ENCODE measurements around the gene FBXO17.

Gene FBXO17

GRCh38 chr19:38900202-38900629 is 75.3 kb downstream of the FBXO17 start:
- no peak for DNase-seq (ENCODE audit: extremely low spot score, insufficient read length, low read depth)
- no peak for FAIRE-seq

- FAIRE-seq (peak; percentile 99), DNase-seq (ENCODE audit: extremely low spot score, insufficient read length, low read depth) (peak; percentile 97)
These were observed 75.9 kb downstream of the FBXO17 start, which contains the start of the genes NFKBIB and SIRT2 for GRCh38 chr19:38899447-38900201. Gene NFKBIB (plus strand): TSS chr19:38899969. CDS start chr19:38900033, 64 bp downstream. Gene SIRT2 (minus strand): TSS chr19:38899618. CDS start chr19:38899521, 97 bp downstream.

GRCh38 chr19:38898788-38899446 is 76.6 kb downstream of the FBXO17 start:
- FAIRE-seq (no peak), DNase-seq (ENCODE audit: extremely low spot score, insufficient read length, low read depth) (no peak)

- FAIRE-seq, result no peak
These were observed 80.6 kb downstream of the FBXO17 start for GRCh38 chr19:38894968-38895367.

GRCh38 chr19:38893341-38893771 is 82.2 kb downstream of the FBXO17 start:
- no peak for FAIRE-seq
- no peak for DNase-seq (ENCODE audit: extremely low spot score, insufficient read length, low read depth)

More at GRCh38 chr19:38894968-38895367, 80.6 kb downstream of the FBXO17 start:
- DNase-seq (ENCODE audit: extremely low spot score, insufficient read length, low read depth), result no peak

GRCh38 chr19:38892841-38893240 is 82.7 kb downstream of the FBXO17 start:
- FAIRE-seq, result no peak
- no peak for DNase-seq (ENCODE audit: extremely low spot score, insufficient read length, low read depth)

GRCh38 chr19:38891771-38892170 is 83.8 kb downstream of the FBXO17 start:
- FAIRE-seq, result no peak
- DNase-seq (ENCODE audit: extremely low spot score, insufficient read length, low read depth), result no peak
